Activated CD8-positive, alpha-beta memory T cell treated with anti-CD3 and anti-CD28 coated beads for 48 hours (primary cell): ENCODE results near the gene LACTBL1.
"Not testable (repeated sequence)": the region's sequence is repeated elsewhere in the genome, so short reads cannot be mapped to it uniquely, and the experiment has no call there.

Experiments used
- DNase-seq, 3 experiments: peaks; one replicate each; pipeline ENCODE4 v3.0.0-alpha.2; 2020; ENCODE audit warnings: low read depth in 2 of 3, low spot score in 2 of 3

The LACTBL1 gene

DNA sequence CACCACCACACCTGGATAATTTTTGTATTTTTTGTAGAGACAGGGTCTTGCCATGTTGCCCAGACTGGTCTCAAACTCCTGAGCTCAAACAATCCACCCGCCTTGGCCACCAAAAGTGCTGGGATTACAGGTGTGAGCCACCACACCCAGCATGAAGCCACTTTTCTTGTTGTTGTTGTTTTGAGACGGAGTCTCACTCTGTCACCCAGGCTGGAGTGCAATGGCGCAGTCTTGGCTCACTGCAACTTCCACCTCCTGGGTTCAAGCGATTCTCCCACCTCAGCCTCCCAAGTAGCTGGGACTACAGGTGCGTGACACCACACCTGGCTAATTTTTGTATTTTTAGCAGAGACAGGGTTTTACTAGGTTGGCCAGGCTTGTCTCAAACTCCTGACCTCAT, 27.5 kb downstream of the LACTBL1 start:
- DNase-seq: not testable (repeated sequence)

- DNase-seq: no peak
Measured at GRCh38 chr1:22944346-22945055, 28.2 kb downstream of the LACTBL1 start.

DNA sequence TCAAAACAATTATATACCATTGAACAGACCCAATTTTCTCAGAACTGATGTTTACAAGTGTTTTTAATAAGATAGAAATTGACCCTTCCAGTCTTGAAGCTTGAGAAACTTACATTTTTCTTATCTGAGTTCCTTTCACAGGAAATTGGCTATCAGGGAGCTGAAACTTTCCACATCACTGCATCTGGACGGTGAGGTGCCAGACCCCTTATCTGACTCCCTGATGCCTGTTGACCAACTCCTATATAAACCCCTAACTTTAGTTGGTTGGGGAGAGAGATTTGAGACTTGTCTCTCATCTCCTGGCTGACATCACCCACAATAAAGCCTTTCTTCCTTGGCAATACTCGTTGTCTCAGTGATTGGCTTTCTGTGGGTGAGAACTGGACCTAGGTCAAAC, 31.4 kb downstream of the LACTBL1 start:
- DNase-seq: no peak

DNA sequence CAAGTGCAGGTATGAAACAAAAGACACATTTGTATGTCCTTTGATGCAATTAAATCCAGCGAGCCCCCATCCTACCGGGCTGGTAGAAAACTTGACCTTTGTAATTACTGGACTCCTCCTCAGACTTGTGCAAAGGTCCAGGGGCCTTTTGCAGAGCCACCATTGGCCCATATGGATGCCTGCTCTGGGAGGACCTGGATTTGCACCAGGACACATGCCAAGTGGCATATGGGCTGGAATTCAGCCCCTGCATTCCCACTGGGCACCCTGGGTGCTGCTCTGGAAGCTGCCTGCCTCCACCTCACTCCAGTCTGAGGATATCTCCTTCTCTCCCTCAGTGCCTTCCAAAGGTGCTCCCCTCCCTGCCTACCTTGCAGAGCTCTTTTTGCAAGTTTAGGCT, 36.0 kb downstream of the LACTBL1 start:
- no peak for DNase-seq

DNA sequence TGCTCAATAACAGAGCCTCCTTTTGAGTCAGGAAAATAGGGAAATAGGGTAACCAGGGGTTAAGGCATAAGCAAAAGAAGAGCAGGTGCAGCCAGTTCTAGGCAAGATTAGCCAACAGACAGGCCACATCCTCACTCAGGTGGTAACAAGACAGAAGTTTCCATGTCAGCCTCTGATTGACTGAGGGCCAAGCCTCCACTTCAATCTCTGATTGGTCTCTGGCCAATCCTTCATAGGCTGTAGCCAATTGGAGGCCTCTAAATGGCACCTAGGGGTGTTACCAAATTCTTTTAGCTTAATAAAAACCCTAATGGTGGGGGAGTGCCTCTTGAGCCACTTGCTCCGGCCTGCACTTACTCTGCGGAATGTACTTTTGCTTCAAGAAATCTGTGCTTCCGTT, 37.2 kb downstream of the LACTBL1 start:
- DNase-seq: no peak

- DNase-seq: no peak
Measured at GRCh38 chr1:22932803-22933470, 39.7 kb downstream of the LACTBL1 start.

- DNase-seq: peak in 1 of 3 experiments; percentile 17
Measured at GRCh38 chr1:22930240-22930912, 42.3 kb downstream of the LACTBL1 start.

- no peak for DNase-seq
Measured at GRCh38 chr1:22925111-22925510, 47.6 kb downstream of the LACTBL1 start.

DNA sequence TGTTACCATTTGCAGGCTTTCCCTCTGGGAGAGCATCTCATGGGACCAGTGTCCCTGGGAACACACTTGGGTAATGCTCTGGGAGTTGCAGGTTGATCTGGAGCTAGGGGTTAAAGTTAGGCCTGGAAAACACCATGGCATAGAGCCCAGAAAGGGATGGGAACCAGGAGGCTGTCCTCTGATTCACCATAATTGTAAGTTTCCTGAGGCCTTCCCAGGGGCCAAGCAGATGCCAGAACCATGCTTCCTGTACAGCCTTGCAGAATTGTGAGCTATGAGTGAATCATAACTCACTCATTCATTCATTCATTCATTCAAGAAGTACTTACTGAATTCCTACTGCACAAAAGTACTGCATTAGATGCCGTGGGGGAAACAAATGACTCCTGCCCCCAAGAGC, 50.0 kb downstream of the LACTBL1 start:
- no peak for DNase-seq

GRCh38 chr1:22921452-22922126, 51.1 kb downstream of the LACTBL1 start:
- no peak for DNase-seq

DNA sequence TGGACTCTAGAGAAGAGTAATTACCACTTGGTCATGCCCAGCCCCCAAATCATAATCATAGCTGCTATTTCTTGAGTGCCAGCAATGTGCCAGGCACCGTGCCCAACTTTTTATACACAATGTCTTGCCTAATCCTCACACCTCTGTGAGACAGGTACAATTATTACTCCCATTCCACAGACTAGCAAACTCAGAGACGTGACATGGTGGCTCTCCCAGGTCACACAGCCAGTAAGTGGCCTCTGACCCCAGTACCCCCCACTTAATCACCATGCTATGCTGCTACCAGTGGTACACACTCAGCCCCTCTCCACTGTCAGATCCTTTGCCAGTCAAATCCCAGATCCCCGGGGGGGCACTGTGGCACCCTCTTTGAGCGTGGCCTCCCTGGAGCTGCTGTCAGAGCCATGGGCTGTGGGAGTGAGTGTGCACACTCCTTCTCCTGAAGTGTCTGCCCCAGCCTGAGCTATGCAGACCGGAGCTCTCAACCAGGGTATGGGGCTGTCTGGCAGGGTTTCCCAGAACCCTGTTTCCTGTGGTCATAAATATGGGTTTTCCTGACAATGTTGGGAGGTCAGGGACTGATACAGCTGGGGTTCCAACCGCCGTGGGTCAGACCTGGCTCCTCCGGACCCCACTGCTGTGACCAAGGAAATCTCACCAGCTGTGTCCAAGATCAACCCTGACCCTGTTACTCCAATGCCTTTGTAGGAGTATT, 51.8 kb downstream of the LACTBL1 start:
- DNase-seq: no peak

DNA sequence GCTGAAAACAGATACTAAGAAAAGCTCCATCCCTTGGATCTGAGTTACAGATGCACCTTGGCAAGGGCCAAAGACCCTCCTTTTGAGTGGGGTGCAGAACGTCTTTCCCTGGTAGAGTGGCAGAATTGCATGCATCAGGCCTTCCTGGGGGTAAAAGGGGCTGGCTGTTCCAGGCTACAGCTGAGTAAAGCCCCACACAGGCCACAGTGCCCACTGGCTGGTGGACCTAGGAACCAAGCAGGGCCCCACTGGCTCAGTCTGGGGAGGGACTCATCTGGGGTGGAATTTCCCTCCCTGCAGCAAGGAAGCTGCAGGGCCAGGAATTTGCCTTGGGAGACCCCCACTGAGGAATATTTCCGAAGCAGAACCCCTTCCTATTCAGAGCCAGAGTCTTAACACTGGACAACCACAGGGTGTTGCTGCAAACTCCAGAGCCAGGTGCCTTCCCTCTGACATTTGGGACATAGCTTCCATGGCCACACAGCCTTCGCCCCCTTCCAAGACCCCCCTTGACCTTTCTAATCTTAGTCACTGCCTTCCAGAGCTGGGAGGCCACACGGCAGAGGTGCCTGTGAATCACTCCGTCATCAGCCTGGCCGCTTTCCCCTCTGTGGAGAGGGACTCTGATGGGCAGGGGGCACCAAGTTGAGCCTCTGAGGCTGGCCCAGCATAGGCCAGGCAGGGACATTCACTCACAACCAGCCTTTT, 52.5 kb downstream of the LACTBL1 start:
- DNase-seq: no peak

DNA sequence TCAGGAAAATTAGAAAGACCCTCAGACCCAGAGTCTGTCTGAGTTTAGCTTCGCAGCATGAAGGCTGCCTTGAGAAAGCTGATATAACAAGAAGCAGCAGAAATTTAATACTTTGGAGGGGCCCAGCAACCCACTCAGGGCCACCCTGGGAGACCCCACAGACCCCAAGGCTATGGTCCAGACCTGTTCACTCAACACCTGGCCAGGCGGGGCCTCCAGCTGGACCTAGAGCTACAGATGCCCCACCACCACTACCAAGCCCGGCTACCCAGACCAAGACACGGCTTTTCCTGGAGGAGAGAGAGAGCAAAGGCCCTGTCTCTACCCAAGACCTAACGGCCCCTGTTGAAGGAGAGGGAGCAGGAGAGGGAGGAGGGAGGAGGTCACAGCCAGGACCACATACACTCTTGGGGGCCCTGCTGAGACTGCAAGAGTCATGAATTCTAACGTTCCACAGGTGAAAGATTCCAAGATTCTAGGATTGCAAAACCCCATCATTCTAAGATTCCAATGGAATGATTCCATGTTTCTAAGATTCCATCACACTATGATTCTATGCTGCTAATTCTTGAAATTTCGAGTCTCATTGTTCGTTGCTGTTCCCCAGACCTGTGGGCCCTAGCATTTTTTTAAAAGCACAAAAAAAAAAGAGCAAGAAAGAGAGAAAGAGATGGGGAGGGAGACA, 53.2 kb downstream of the LACTBL1 start:
- DNase-seq: no peak

DNA sequence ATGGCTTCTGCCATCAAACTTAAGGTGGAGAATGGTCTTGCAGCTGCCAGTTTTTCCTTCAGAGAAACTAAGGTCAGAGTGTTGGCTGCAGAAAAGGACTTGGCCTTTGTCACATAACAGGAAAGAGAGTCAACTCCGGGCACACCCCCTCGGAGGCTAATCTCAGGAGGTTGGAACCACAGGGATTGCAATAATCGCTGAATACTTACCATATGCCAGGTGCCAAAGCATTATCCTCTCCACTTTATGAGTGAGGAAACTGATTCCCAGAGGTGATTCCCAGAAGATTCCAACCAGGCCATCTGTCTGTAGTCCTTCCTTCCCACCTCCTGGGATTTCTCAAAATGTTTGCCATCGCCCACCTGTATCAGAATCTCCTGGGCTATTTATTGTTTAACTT, 54.0 kb downstream of the LACTBL1 start:
- no peak for DNase-seq

- no peak for DNase-seq
Measured at GRCh38 chr1:22917989-22918388, 54.7 kb downstream of the LACTBL1 start.

DNA sequence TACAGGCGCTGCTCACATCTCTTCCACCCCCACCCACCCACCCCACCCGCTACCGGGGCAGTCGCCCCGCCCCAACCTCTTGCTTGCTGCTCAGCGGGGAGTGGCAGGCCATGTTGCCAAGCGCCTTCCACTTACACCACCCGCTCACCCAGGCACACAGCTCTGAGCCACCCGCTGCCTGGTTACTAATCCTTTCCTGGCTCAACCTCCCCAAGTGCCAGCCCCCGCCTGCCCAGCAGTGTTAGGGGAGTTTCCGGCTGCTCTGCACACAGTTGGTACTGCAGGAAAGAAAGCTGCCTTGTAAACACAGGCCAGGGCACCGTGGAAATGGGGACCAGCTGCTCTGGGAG, 56.2 kb downstream of the LACTBL1 start:
- DNase-seq: no peak

DNA sequence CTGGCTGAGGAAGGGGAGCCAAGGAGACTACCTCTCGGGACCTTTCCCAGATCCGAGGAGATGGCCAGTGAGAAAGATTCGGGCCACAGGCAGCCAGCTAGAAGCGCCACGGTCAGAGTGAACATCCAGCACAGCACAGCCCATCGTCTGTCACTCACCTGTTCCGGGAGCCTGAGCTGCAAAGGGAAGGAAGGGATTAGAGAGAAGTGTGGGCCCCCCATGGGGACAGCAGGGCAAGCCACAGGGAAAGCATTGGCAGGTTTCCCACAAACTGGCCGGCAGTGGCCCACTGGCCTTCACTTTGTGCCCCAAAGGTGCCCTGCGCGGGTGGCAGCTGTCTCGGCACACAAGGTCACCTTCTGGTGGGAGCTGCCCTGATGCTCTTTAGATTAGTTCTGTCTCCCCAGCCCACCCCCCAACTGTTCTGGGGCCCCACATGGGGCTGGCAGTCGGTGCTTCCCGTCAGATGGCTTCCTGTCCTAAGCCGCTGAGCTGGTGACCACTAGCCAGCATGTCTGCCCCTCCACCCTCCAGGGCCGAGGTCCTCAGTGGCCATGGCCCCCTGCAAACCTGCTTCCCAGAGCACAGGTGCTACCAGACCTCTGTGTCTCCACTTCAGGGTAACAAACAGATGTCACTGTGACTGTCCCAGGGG, 56.7 kb downstream of the LACTBL1 start:
- no peak for DNase-seq

- DNase-seq: no peak
Measured at GRCh38 chr1:22915231-22915630, 57.4 kb downstream of the LACTBL1 start.

DNA sequence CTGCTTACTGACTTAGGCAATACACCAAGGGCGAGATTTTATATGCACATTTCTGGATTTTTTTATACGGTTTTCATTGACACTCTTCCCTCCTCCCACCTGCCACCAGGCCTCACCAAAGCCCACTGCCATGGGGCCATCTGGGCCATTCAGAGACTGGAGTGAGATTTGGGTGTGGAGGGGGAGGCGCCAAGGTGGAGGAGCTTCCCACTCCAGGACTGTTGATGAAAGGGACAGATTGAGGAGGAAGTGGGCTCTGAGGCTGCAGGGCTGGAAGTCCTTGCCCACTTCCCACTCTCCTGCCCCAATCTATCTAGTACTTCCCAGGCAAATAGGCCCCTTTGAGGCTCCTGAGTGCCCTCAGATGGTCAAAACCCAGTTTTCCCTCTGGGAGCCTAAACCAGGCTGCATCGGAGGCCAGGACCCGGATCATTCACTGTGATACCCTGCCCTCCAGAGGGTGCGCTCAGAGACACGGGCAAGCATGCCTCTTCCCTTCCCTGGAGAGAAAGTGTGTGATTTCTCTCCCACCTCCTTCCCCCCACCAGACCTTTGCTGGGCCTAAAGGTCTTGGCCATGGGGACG, 57.9 kb downstream of the LACTBL1 start:
- DNase-seq: no peak
